Measurements from ENCODE around the gene PARP2.

The PARP2 gene

DNA sequence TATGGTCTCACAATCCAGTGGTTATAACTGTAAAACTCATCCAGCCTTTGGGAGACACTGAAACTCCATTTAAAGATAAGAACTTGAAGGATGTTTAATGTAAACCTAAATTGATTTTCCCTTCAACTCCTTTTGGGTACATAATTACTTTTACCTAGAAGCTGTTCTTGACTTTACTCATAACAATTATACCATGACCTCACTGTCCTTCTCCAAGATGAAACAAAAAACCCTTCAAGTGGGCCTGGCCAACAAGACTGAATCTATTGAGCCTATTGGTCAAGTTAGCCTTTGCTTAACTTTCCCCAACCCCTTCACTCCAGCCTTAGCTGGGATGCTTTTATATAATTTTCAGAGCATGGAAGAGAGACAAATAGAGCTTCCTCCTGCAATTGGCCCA lies 22.5 kb downstream of the PARP2 start:
- H3F3A ChIP-seq (ENCODE audit: insufficient read depth, low read length) = no peaks in the 10 kb centered on the region
- no peak overlapping the region for H3K9ac ChIP-seq (ENCODE audit: low read length)
- H3K4me2 ChIP-seq (ENCODE audit: low read length) = no peak overlapping the region
- no peaks in the 10 kb centered on the region for H3K9me2 ChIP-seq (ENCODE audit: low read depth, low read length)
- TF ChIP-seq, protein P1, sequence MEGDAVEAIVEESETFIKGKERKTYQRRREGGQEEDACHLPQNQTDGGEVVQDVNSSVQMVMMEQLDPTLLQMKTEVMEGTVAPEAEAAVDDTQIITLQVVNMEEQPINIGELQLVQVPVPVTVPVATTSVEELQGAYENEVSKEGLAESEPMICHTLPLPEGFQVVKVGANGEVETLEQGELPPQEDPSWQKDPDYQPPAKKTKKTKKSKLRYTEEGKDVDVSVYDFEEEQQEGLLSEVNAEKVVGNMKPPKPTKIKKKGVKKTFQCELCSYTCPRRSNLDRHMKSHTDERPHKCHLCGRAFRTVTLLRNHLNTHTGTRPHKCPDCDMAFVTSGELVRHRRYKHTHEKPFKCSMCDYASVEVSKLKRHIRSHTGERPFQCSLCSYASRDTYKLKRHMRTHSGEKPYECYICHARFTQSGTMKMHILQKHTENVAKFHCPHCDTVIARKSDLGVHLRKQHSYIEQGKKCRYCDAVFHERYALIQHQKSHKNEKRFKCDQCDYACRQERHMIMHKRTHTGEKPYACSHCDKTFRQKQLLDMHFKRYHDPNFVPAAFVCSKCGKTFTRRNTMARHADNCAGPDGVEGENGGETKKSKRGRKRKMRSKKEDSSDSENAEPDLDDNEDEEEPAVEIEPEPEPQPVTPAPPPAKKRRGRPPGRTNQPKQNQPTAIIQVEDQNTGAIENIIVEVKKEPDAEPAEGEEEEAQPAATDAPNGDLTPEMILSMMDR (IDR thresholded peaks at IDR 0.05; ENCODE audit: low read length) = no peak
- no peak for TF ChIP-seq EZH2 (IDR thresholded peaks at IDR 0.05; ENCODE audit: borderline replicate concordance, low read length)
- peaks cover 52% of the 10 kb centered on the region for H3K36me3 ChIP-seq (ENCODE audit: insufficient read depth, low read length)
- no peaks in the 10 kb centered on the region for H3K9me3 ChIP-seq (ENCODE audit: low read length)
- H3K79me2 ChIP-seq (ENCODE audit: insufficient read depth, low read length) = no peaks in the 10 kb centered on the region
- H2AFZ ChIP-seq (ENCODE audit: low read length) = no peak overlapping the region
- no peak overlapping the region for H3K4me3 ChIP-seq (ENCODE audit: low read depth, low read length, poor library complexity, severe bottlenecking)
- H3K27me3 ChIP-seq (ENCODE audit: insufficient read depth, low read length) = no peaks in the 10 kb centered on the region
- H3K4me1 ChIP-seq (ENCODE audit: insufficient read depth, low read length, severe bottlenecking) = no peaks in the 10 kb centered on the region
- H3K27ac ChIP-seq (ENCODE audit: low read depth, low read length, poor library complexity, severe bottlenecking) = no peak overlapping the region
- no peaks in the 10 kb centered on the region for H4K20me1 ChIP-seq (ENCODE audit: insufficient read depth, low read length)

DNA sequence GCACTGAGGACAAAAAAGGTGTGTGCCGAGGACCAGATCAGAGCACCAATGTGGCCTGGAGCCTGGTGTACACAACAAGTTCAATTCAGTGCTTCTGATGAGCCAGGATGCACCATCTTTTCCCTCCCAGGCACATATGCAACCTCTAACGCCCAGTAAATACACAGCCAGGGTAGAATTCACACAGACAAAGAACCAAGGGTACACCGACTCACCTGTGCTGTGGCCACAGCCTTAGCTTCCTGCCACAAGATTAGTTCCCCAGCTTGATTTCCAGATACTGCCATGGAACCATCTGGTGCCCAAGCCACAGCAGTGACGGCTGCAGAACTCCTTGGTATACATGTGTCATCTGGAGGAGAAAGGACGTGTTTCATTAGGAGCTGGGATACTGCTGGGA lies 29.4 kb downstream of the PARP2 start:
- no peak overlapping the region for H3K4me2 ChIP-seq (ENCODE audit: low read length)
- no peak overlapping the region for H2AFZ ChIP-seq (ENCODE audit: low read length)
- no peak overlapping the region for H3K4me3 ChIP-seq (ENCODE audit: low read depth, low read length, poor library complexity, severe bottlenecking)
- H3K9me3 ChIP-seq (ENCODE audit: low read length) = no peaks in the 10 kb centered on the region
- H3K9me2 ChIP-seq (ENCODE audit: low read depth, low read length) = no peaks in the 10 kb centered on the region
- no peaks in the 10 kb centered on the region for H3K79me2 ChIP-seq (ENCODE audit: insufficient read depth, low read length)
- H3K36me3 ChIP-seq (ENCODE audit: insufficient read depth, low read length) = peaks cover 76% of the 10 kb centered on the region
- no peak for TF ChIP-seq EZH2 (IDR thresholded peaks at IDR 0.05; ENCODE audit: borderline replicate concordance, low read length)
- TF ChIP-seq, protein P1 (IDR thresholded peaks at IDR 0.05; ENCODE audit: low read length) = no peak
- no peak overlapping the region for H3K9ac ChIP-seq (ENCODE audit: low read length)
- no peak overlapping the region for H3K27ac ChIP-seq (ENCODE audit: low read depth, low read length, poor library complexity, severe bottlenecking)
- H3K27me3 ChIP-seq (ENCODE audit: insufficient read depth, low read length) = no peaks in the 10 kb centered on the region
- H3K4me1 ChIP-seq (ENCODE audit: insufficient read depth, low read length, severe bottlenecking) = no peaks in the 10 kb centered on the region
- H4K20me1 ChIP-seq (ENCODE audit: insufficient read depth, low read length) = no peaks in the 10 kb centered on the region
- H3F3A ChIP-seq (ENCODE audit: insufficient read depth, low read length) = no peaks in the 10 kb centered on the region

DNA sequence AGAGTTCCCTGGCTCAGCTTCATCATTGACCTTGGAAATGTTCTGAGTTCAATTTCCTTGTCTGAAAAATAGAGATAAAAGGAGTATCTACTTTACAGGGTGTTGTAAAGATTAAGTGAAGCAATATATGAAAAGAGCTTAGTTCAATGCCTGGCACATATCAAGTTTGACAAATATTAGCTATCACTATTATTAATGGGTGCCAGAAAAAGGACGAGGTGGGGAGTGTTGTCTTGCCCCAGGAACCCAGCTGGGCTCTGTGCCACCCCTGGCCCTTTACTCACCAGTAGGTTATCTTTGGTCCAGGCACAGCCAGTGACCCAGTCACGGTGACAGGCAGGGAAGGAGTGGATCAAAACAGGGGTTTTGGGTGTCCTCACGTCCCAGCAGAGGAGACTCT lies 32.0 kb downstream of the PARP2 start:
- H3K9me2 ChIP-seq (ENCODE audit: low read depth, low read length) = no peaks in the 10 kb centered on the region
- H3K4me1 ChIP-seq (ENCODE audit: insufficient read depth, low read length, severe bottlenecking) = no peaks in the 10 kb centered on the region
- H3F3A ChIP-seq (ENCODE audit: insufficient read depth, low read length) = no peaks in the 10 kb centered on the region
- H2AFZ ChIP-seq (ENCODE audit: low read length) = no peak overlapping the region
- no peak overlapping the region for H3K4me3 ChIP-seq (ENCODE audit: low read depth, low read length, poor library complexity, severe bottlenecking)
- H3K9ac ChIP-seq (ENCODE audit: low read length) = no peak overlapping the region
- TF ChIP-seq, protein P1 (IDR thresholded peaks at IDR 0.05; ENCODE audit: low read length) = no peak
- no peak for TF ChIP-seq EZH2 (IDR thresholded peaks at IDR 0.05; ENCODE audit: borderline replicate concordance, low read length)
- no peaks in the 10 kb centered on the region for H4K20me1 ChIP-seq (ENCODE audit: insufficient read depth, low read length)
- no peaks in the 10 kb centered on the region for H3K27me3 ChIP-seq (ENCODE audit: insufficient read depth, low read length)
- H3K79me2 ChIP-seq (ENCODE audit: insufficient read depth, low read length) = no peaks in the 10 kb centered on the region
- no peak overlapping the region for H3K27ac ChIP-seq (ENCODE audit: low read depth, low read length, poor library complexity, severe bottlenecking)
- H3K36me3 ChIP-seq (ENCODE audit: insufficient read depth, low read length) = peaks cover 75% of the 10 kb centered on the region
- no peaks in the 10 kb centered on the region for H3K9me3 ChIP-seq (ENCODE audit: low read length)
- H3K4me2 ChIP-seq (ENCODE audit: low read length) = no peak overlapping the region

All from OCI-LY1 (cell line).